Measurements from ENCODE around the gene FARS2. TPM values are rescaled to one million over a fixed set of nuclear protein-coding genes. Genes with fewer than 3 reads are reported as not detected.

The FARS2 gene
- total and polyA plus RNA-seq, 9 of the 15 experiments (the other 6 are each of a cell fraction or from before 2014, with no cell fraction given) = 16.5 to 62.2 (median 27.0) TPM

- TF ChIP-seq, protein P1, sequence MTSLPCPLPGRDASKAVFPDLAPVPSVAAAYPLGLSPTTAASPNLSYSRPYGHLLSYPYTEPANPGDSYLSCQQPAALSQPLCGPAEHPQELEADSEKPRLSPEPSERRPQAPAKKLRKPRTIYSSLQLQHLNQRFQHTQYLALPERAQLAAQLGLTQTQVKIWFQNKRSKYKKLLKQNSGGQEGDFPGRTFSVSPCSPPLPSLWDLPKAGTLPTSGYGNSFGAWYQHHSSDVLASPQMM (CRISPR knock-in tag; IDR thresholded peaks at IDR 0.05) = no peak
- TF ChIP-seq, protein P2, sequence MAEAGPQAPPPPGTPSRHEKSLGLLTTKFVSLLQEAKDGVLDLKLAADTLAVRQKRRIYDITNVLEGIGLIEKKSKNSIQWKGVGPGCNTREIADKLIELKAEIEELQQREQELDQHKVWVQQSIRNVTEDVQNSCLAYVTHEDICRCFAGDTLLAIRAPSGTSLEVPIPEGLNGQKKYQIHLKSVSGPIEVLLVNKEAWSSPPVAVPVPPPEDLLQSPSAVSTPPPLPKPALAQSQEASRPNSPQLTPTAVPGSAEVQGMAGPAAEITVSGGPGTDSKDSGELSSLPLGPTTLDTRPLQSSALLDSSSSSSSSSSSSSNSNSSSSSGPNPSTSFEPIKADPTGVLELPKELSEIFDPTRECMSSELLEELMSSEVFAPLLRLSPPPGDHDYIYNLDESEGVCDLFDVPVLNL (CRISPR knock-in tag; IDR thresholded peaks at IDR 0.05; ENCODE audit: low read depth) = no peak
- TF ChIP-seq TAF15 (IDR thresholded peaks at IDR 0.05; ENCODE audit: low read depth, low read length) (no peak), ZNF639 (CRISPR knock-in tag; conservative IDR thresholded peaks at IDR 0.05 in 1 of 2, IDR thresholded peaks at IDR 0.05 in 1 of 2) (no peak), ZNF280B (CRISPR knock-in tag; IDR thresholded peaks at IDR 0.05) (no peak), POU5F1 (IDR thresholded peaks at IDR 0.05; ENCODE audit: borderline replicate concordance, low read depth, low read length, partially characterized antibody) (no peak), NR4A1 (CRISPR knock-in tag; IDR thresholded peaks at IDR 0.05) (no peak), NR4A1 (tag; IDR thresholded peaks at IDR 0.05) (no peak)
- TF ChIP-seq, protein P3, sequence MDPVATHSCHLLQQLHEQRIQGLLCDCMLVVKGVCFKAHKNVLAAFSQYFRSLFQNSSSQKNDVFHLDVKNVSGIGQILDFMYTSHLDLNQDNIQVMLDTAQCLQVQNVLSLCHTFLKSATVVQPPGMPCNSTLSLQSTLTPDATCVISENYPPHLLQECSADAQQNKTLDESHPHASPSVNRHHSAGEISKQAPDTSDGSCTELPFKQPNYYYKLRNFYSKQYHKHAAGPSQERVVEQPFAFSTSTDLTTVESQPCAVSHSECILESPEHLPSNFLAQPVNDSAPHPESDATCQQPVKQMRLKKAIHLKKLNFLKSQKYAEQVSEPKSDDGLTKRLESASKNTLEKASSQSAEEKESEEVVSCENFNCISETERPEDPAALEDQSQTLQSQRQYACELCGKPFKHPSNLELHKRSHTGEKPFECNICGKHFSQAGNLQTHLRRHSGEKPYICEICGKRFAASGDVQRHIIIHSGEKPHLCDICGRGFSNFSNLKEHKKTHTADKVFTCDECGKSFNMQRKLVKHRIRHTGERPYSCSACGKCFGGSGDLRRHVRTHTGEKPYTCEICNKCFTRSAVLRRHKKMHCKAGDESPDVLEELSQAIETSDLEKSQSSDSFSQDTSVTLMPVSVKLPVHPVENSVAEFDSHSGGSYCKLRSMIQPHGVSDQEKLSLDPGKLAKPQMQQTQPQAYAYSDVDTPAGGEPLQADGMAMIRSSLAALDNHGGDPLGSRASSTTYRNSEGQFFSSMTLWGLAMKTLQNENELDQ (CRISPR knock-in tag; IDR thresholded peaks at IDR 0.05; ENCODE audit: borderline replicate concordance) = no peak
- ATAC-seq (no peak), FAIRE-seq (no peak), DNase-seq (ENCODE audit: extremely low read depth in 1 of 4, low spot score in 3 of 4) (no peak)
- CTCF ChIA-PET (ENCODE audit: low intra/inter-chr PET ratio) = no interaction called here
- 28% methylated on average over 3 of the region's 3 CpGs for WGBS (ENCODE audit: insufficient coverage, low coverage, missing lambda C conversion rate)
- intact Hi-C loops (cut with micrococcal nuclease) = no loop called here
- Histone ChIP-seq H3K27ac (ENCODE audit: extremely low read depth, low read depth, low read length) (no peak overlapping the region), H2AFZ (ENCODE audit: low read depth, low read length) (no peak overlapping the region), H3K9me1 (ENCODE audit: control insufficient read depth, insufficient read depth, low read length) (no peaks in the 10 kb centered on the region), H3K9me3 (replicated peaks; ENCODE audit: control insufficient read depth, insufficient read depth, low read depth, low read length) (no peaks in the 10 kb centered on the region), H3K4me1 (replicated peaks in 1 of 2; ENCODE audit: control insufficient read depth in 2 of 2, insufficient read depth in 2 of 2, low read length in 2 of 2) (no peaks in the 10 kb centered on the region), H4K20me1 (replicated peaks; ENCODE audit: control insufficient read depth, insufficient read depth, low read length) (no peaks in the 10 kb centered on the region), H3K4me3 (no peak overlapping the region), H3K36me3 (ENCODE audit: control insufficient read depth, insufficient read depth, low read length) (no peaks in the 10 kb centered on the region), H3K4me2 (ENCODE audit: insufficient read depth, low read length) (no peak overlapping the region), H3K79me2 (ENCODE audit: control insufficient read depth, insufficient read depth, low read length) (no peaks in the 10 kb centered on the region), H3K9ac (ENCODE audit: insufficient read depth in 1 of 2, low read depth in 2 of 2, low read length in 2 of 2) (no peak overlapping the region), H3K27me3 (ENCODE audit: control insufficient read depth in 2 of 2, insufficient read depth in 2 of 2, low read length in 2 of 2) (no peaks in the 10 kb centered on the region)
- POLR2A ChIA-PET = interaction anchor here (0.6 to 1.9 kb wide), 3 partner anchors 10 to 26 kb away, joined by 3 to 5 read pairs (median 4); no protein-coding TSS in a partner anchor
- in situ Hi-C loops (cut with MboI) = no loop called here
- BruUV-seq (replicated peaks) = no TSS peak
Measured at GRCh38 chr6:5619249-5619648, 357.9 kb downstream of the FARS2 start.
